SKM-1 (cell line): Measurements from ENCODE around the gene TFPI.
A peak's percentile ranks its signal among the peaks of the same experiment; 100 is the strongest.
"Not testable (repeated sequence)": the region's sequence is repeated elsewhere in the genome, so short reads cannot be mapped to it uniquely, and the experiment has no call there.

Experiments used
- DNase-seq: peaks from one replicate; lab custom pipeline; 2025; ENCODE audit not compliant: unreplicated experiment; lab: John Stamatoyannopoulos, UW

TFPI gene

GRCh38 chr2:187554011-187554703 is at the start of gene TFPI:
Gene TFPI, minus strand, starts transcription at chr2:187554435. Its CDS starts 50,667 bp downstream, at chr2:187503768.
- DNase-seq = no peak

- no peak for DNase-seq
Measured at GRCh38 chr2:187594801-187595200, 40.6 kb upstream of the TFPI start.

- no peak for DNase-seq
Measured at GRCh38 chr2:187593697-187594096, 39.5 kb upstream of the TFPI start.

GRCh38 chr2:187593098-187593497 is 38.9 kb upstream of the TFPI start:
- DNase-seq = no peak

GRCh38 chr2:187590175-187590574 is 35.9 kb upstream of the TFPI start:
- DNase-seq = no peak

GRCh38 chr2:187586011-187586641 is 31.9 kb upstream of the TFPI start:
- peak; percentile 94 for DNase-seq

GRCh38 chr2:187581125-187581896 is 27.1 kb upstream of the TFPI start:
- DNase-seq = no peak

- DNase-seq = no peak
Measured at GRCh38 chr2:187580462-187581124, 26.4 kb upstream of the TFPI start.

- DNase-seq = no peak
Measured at GRCh38 chr2:187577310-187577709, 23.1 kb upstream of the TFPI start.

- DNase-seq = no peak
Measured at GRCh38 chr2:187576906-187577305, 22.7 kb upstream of the TFPI start.

GRCh38 chr2:187575751-187576067 is 21.5 kb upstream of the TFPI start:
- no peak for DNase-seq

GRCh38 chr2:187574969-187575750 is 20.9 kb upstream of the TFPI start:
- DNase-seq = no peak

GRCh38 chr2:187573722-187574121 is 19.5 kb upstream of the TFPI start:
- DNase-seq = no peak

- DNase-seq = not testable (repeated sequence)
Measured at GRCh38 chr2:187571996-187572395, 17.8 kb upstream of the TFPI start.

- DNase-seq = no peak
Measured at GRCh38 chr2:187569571-187569970, 15.3 kb upstream of the TFPI start.

- DNase-seq = no peak
Measured at GRCh38 chr2:187569042-187569441, 14.8 kb upstream of the TFPI start.

GRCh38 chr2:187567126-187567525 is 12.9 kb upstream of the TFPI start:
- DNase-seq = no peak

GRCh38 chr2:187566712-187567111 is 12.5 kb upstream of the TFPI start:
- no peak for DNase-seq

- no peak for DNase-seq
Measured at GRCh38 chr2:187566266-187566665, 12.0 kb upstream of the TFPI start.

- DNase-seq = not testable (repeated sequence)
Measured at GRCh38 chr2:187565618-187566017, 11.4 kb upstream of the TFPI start.

- not testable (repeated sequence) for DNase-seq
Measured at GRCh38 chr2:187556493-187556892, 2.3 kb upstream of the TFPI start.
